ENCODE data around the gene RNASEH2A. TPM values are rescaled to one million over a fixed set of nuclear protein-coding genes. Genes with fewer than 3 reads are reported as not detected.
"Not testable (repeated sequence)": the region's sequence is repeated elsewhere in the genome, so short reads cannot be mapped to it uniquely, and the experiment has no call there.

The RNASEH2A gene
- total RNA-seq, 1 donor from 2014 or later = 7.2 TPM

- DNase-seq = no peak
These were observed 28.2 kb downstream of the RNASEH2A start, which contains the start of gene RTBDN for GRCh38 chr19:12834566-12834943. RTBDN (minus strand) TSS chr19:12834579; CDS start chr19:12829979, 4,600 bp downstream.

GRCh38 chr19:12834976-12835757 lies 28.8 kb downstream of the RNASEH2A start:
- DNase-seq = no peak

- no peak for DNase-seq
These were observed 30.1 kb downstream of the RNASEH2A start for GRCh38 chr19:12836529-12836863.

- DNase-seq = no peak
These were observed 30.8 kb downstream of the RNASEH2A start for GRCh38 chr19:12837225-12837624.

- DNase-seq = no peak
These were observed 31.9 kb downstream of the RNASEH2A start, which contains the start of gene MAST1 for GRCh38 chr19:12838182-12838885. MAST1 (plus strand) TSS chr19:12838515; CDS start chr19:12838573, 58 bp downstream.

- DNase-seq = no peak
These were observed 32.7 kb downstream of the RNASEH2A start for GRCh38 chr19:12838886-12839756.

- DNase-seq = no peak
These were observed 34.0 kb downstream of the RNASEH2A start for GRCh38 chr19:12840091-12841079.

- DNase-seq = no peak
These were observed 34.7 kb downstream of the RNASEH2A start for GRCh38 chr19:12841094-12841493.

GRCh38 chr19:12842511-12842910 lies 36.1 kb downstream of the RNASEH2A start:
- DNase-seq = no peak

- no peak for DNase-seq
These were observed 36.9 kb downstream of the RNASEH2A start for GRCh38 chr19:12843328-12843727.

- no peak for DNase-seq
These were observed 37.8 kb downstream of the RNASEH2A start for GRCh38 chr19:12843999-12844732.

GRCh38 chr19:12846613-12847012 lies 40.2 kb downstream of the RNASEH2A start:
- DNase-seq = not testable (repeated sequence)

- no peak for DNase-seq
These were observed 41.1 kb downstream of the RNASEH2A start for GRCh38 chr19:12847159-12848139.

- DNase-seq = no peak
These were observed 50.3 kb downstream of the RNASEH2A start for GRCh38 chr19:12856653-12857052.

- no peak for DNase-seq
These were observed 51.9 kb downstream of the RNASEH2A start for GRCh38 chr19:12858041-12858928.

- DNase-seq = no peak
These were observed 53.2 kb downstream of the RNASEH2A start for GRCh38 chr19:12859546-12859945.

All from skin of body (tissue), 2 donors.